HFFc6 (cell line): ENCODE results near the gene NPC2. TPM values are rescaled to one million over a fixed set of nuclear protein-coding genes. Genes with fewer than 3 reads are reported as not detected.

Experiments
- DNase-seq: peaks from one replicate; pipeline ENCODE4 v3.0.0-alpha.2; 2018
- H3K27ac Mint-ChIP-seq: 2 replicates; pipeline ENCODE4 v1.8.0; 2020; ENCODE audit warnings: mild to moderate bottlenecking, mixed read lengths
- H3K27me3 Mint-ChIP-seq: 2 replicates; pipeline ENCODE4 v1.8.0; 2021; ENCODE audit warnings: mild to moderate bottlenecking, moderate library complexity, mixed read lengths; ENCODE audit not compliant: insufficient read depth
- H3K36me3 Mint-ChIP-seq: 2 replicates; pipeline ENCODE4 v1.8.0; 2021; ENCODE audit warnings: low read depth, mixed read lengths
- H3K4me1 Mint-ChIP-seq: 2 replicates; pipeline ENCODE4 v1.8.0; 2020; ENCODE audit warnings: low read depth, mixed read lengths
- H3K4me3 Mint-ChIP-seq: 2 replicates; pipeline ENCODE4 v1.8.0; 2020; ENCODE audit warnings: mild to moderate bottlenecking, moderate library complexity, mixed read lengths
- H3K9me3 Mint-ChIP-seq: 2 replicates; pipeline ENCODE4 v1.8.0; 2020; ENCODE audit warnings: mild to moderate bottlenecking, mixed read lengths
- total RNA-seq, 6 experiments: library from RNA; stranded (reverse); fragmentation: NEBNext Ultra II Directional; extraction: Animal tissue kit (Norgen Biotek cat#: 25700); gene quantifications; 2 replicates in 1 of 6; 3 replicates in 5 of 6; pipeline ENCODE4 v1.2.3, GENCODE V29; 2021
- TF ChIP-seq, protein P1 (sequence below): fragments of 200-600 bp; sonication (generic); IDR thresholded peaks from 2 replicates; pipeline ENCODE4 v1.5.0; 2021; ENCODE audit warnings: antibody characterized with exemption, mild to moderate bottlenecking

NPC2 gene
- total RNA-seq, 6 experiments from 2014 or later = 69.1 to 89.9 (median 78.8) TPM

- peaks cover 2% of the 10 kb centered on the region; the same call in 1 of the 2 replicates for H3K27me3 Mint-ChIP-seq
- no peak for DNase-seq
- TF ChIP-seq, protein P1, sequence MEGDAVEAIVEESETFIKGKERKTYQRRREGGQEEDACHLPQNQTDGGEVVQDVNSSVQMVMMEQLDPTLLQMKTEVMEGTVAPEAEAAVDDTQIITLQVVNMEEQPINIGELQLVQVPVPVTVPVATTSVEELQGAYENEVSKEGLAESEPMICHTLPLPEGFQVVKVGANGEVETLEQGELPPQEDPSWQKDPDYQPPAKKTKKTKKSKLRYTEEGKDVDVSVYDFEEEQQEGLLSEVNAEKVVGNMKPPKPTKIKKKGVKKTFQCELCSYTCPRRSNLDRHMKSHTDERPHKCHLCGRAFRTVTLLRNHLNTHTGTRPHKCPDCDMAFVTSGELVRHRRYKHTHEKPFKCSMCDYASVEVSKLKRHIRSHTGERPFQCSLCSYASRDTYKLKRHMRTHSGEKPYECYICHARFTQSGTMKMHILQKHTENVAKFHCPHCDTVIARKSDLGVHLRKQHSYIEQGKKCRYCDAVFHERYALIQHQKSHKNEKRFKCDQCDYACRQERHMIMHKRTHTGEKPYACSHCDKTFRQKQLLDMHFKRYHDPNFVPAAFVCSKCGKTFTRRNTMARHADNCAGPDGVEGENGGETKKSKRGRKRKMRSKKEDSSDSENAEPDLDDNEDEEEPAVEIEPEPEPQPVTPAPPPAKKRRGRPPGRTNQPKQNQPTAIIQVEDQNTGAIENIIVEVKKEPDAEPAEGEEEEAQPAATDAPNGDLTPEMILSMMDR = peak; percentile 66
- no peak overlapping the region for H3K27ac Mint-ChIP-seq
- peaks cover 14% of the 10 kb centered on the region for H3K36me3 Mint-ChIP-seq
- H3K9me3 Mint-ChIP-seq = no peaks in the 10 kb centered on the region
- peaks cover 17% of the 10 kb centered on the region for H3K4me1 Mint-ChIP-seq
- no peak overlapping the region for H3K4me3 Mint-ChIP-seq
Measured at GRCh38 chr14:74508292-74508731, 15.2 kb upstream of the NPC2 start.

- TF ChIP-seq, protein P1 = no peak
- no peak for DNase-seq
- Mint-ChIP-seq H3K27ac (no peak overlapping the region), H3K4me1 (peaks cover 17% of the 10 kb centered on the region), H3K36me3 (peaks cover 12% of the 10 kb centered on the region), H3K27me3 (peaks cover 2% of the 10 kb centered on the region; the same call in 1 of the 2 replicates), H3K4me3 (no peak overlapping the region), H3K9me3 (no peaks in the 10 kb centered on the region)
Measured at GRCh38 chr14:74507840-74508239, 14.7 kb upstream of the NPC2 start.

DNA sequence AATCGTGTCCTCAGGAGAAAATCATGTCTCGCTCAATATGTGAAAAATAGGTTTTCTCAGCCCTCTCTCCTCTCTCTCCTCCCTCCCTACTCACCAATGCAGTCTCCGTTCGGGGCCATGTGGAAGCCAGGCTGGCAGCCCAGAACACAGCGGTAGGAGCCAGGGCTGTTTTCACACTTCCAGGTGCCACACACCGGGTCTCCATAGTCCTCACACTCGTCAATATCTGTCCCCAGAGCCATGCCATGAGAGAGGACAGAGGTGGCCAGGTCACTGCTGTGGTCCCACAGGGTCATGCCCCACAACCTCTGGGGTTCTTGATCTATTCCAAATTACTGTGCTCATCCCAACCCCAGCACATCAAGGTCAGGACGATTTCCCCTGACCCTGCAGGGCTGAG lies 14.0 kb upstream of the NPC2 start:
- peaks cover 17% of the 10 kb centered on the region for H3K4me1 Mint-ChIP-seq
- no peak overlapping the region for H3K27ac Mint-ChIP-seq
- TF ChIP-seq, protein P1 = no peak

GRCh38 chr14:74506411-74506851 lies 13.3 kb upstream of the NPC2 start:
- TF ChIP-seq, protein P1 = no peak
- Mint-ChIP-seq H3K27me3 (peaks cover 2% of the 10 kb centered on the region; the same call in 1 of the 2 replicates), H3K4me3 (no peak overlapping the region), H3K27ac (no peak overlapping the region), H3K36me3 (no peaks in the 10 kb centered on the region; the same call in 1 of the 2 replicates), H3K9me3 (no peaks in the 10 kb centered on the region), H3K4me1 (peaks cover 12% of the 10 kb centered on the region)
- no peak for DNase-seq

More for the DNA sequence above, 14.0 kb upstream of the NPC2 start:
- Mint-ChIP-seq H3K27me3 (peaks cover 2% of the 10 kb centered on the region; the same call in 1 of the 2 replicates), H3K4me3 (no peak overlapping the region), H3K36me3 (peaks cover 5% of the 10 kb centered on the region; the same call in 1 of the 2 replicates), H3K9me3 (no peaks in the 10 kb centered on the region)
- DNase-seq = no peak

GRCh38 chr14:74505831-74506230 lies 12.7 kb upstream of the NPC2 start:
- peaks cover 6% of the 10 kb centered on the region for H3K4me1 Mint-ChIP-seq
- no peaks in the 10 kb centered on the region; the same call in 1 of the 2 replicates for H3K36me3 Mint-ChIP-seq
- DNase-seq = no peak
- H3K4me3 Mint-ChIP-seq = no peak overlapping the region
- TF ChIP-seq, protein P1 = no peak
- H3K27me3 Mint-ChIP-seq = peaks cover 2% of the 10 kb centered on the region; the same call in 1 of the 2 replicates
- no peaks in the 10 kb centered on the region for H3K9me3 Mint-ChIP-seq
- H3K27ac Mint-ChIP-seq = no peak overlapping the region
